ENCODE data around the gene PAX4.

DNA sequence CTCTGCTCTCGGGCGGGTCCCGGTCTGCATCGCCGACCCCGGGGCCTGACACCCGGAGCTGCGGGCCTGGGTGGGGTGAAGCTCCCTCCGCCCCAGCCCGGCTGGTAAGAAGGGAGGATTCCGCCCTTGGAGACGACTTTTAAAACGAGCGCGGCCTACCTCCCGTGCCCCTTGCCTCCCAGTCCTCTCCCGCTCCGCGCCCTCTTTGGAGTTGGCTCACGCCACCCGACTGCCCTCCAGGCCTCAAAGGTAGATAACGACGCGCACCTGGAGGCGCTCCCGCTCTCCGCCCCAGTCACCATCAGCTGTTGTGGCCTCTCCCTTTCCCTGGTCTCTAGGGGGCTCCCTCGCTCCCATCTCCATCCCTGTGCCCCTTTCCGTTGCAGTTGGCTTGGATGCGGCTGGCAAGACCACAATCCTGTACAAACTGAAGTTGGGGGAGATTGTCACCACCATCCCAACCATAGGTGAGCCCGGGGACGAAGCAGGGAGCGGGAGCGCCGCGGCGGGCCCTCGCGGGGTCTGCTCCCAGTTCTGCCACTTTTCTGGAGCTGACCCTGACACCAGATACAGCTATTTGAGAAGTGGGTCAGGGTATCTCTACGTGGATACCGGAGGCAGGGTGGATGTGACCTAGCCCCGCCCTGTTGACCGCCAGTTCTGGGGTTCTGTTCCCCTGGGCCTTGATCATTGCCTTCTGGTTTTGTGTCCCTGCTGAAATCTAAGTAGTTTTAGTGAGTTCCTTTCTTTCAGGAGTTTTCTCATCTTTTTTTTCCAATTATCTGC lies 29.1 kb downstream of the PAX4 start:
- TF ChIP-seq, protein P1, sequence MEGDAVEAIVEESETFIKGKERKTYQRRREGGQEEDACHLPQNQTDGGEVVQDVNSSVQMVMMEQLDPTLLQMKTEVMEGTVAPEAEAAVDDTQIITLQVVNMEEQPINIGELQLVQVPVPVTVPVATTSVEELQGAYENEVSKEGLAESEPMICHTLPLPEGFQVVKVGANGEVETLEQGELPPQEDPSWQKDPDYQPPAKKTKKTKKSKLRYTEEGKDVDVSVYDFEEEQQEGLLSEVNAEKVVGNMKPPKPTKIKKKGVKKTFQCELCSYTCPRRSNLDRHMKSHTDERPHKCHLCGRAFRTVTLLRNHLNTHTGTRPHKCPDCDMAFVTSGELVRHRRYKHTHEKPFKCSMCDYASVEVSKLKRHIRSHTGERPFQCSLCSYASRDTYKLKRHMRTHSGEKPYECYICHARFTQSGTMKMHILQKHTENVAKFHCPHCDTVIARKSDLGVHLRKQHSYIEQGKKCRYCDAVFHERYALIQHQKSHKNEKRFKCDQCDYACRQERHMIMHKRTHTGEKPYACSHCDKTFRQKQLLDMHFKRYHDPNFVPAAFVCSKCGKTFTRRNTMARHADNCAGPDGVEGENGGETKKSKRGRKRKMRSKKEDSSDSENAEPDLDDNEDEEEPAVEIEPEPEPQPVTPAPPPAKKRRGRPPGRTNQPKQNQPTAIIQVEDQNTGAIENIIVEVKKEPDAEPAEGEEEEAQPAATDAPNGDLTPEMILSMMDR (IDR thresholded peaks at IDR 0.05; ENCODE audit: insufficient read depth, low read length) = no peak
- no peak for TF ChIP-seq SPI1 (IDR thresholded peaks at IDR 0.05; ENCODE audit: borderline replicate concordance, low read depth)
- TF ChIP-seq POLR2AphosphoS5 (IDR thresholded peaks at IDR 0.05; ENCODE audit: low read depth) = no peak
